ENCODE measurements around the gene RBKS.
"Not testable (repeated sequence)": the region's sequence is repeated elsewhere in the genome, so short reads cannot be mapped to it uniquely, and the experiment has no call there.

Gene RBKS

DNA sequence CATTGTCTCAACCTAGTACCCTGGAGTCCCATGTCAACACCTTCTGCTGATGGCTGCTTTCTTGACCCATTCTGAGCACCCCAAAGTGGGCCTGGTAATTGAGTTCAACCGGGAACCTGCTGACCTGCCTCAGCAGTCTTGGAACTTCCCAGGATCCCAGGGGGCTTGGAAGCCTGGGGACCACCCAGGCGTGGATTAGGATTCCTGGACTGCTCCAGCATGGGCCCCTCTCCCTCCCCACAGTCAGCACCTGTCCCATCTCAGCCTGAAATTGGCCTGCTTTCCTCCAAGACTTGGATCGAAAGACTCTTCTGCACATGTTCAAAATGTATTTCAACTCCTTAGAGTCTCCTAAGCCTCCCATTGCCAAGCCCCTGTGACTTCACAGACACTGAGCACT is 134.1 kb downstream of the RBKS start:
- DNase-seq: no peak

DNA sequence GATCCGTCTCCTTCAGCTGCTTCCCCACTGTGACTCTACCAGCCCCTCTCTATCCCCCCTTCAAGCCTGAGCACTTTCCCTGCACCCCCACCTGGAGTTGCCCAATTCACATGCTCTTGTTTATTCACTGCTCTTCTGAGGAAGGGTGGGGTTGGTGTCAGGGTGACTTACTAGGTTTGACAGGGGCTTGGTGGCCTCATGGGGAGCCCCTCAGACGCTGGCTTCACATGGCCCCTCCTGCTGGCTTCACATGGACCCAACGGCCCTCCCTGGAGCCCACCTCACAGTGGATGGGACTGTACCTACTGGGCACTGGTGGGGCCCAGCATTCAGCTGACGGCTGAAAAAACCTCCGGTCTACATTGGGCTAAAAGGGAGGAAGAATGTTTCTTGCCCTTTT is 135.4 kb downstream of the RBKS start:
- no peak for DNase-seq

DNA sequence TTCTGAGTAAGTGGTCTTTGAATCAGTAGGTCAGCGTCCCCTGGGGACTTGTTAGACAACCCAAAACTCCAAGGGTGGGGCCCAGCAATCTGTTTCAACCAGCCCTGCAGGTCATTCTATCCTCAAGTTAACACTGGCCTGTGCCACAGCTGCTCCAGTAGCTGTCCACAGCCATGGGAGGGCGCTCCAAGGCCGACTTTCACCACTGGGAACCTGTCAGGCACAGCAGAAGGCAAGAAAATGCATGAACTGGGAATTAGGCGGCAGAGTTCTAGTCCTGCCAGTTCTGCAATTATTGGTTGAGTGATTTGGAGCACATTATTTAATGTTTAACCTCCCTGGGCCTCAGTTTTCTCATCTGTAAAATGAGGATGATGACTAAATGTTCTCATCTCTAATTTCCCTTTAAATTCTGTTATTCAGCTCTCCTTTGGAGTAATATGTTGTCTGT is 136.0 kb downstream of the RBKS start:
- DNase-seq: no peak

DNA sequence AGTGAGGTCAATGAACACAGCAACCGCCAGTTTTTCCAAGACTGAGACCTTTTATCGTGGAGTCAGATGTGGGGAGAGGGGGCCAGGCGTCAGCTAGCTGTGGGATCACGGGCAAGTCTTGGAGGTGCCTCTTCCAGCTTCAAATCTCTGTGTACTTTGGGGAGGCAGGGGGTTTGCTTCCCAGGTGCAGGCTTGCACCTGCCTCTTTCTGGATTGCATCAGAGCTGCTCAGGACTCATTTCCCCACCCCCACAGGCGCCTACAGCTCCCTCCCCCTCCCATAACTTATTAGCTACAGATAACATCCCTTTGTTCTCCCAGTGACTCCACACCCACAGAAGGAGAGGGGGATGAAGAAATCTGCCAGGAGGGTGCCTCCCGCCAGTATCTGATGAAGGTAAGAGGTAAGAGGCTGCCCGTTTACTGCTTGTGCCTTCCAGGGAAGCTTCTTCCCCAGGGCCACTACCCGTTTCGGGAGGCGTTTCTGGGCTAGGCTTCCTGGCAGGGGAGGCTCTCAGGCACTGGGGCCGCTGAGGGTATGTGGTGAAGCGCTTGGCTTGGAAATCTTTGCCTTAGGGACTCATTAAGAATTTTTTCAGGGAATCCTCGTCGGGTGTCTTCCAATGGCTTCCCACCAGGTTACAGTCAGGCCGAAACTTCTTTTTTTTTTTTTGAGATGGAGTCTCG is 137.5 kb downstream of the RBKS start:
- no peak for DNase-seq

DNA sequence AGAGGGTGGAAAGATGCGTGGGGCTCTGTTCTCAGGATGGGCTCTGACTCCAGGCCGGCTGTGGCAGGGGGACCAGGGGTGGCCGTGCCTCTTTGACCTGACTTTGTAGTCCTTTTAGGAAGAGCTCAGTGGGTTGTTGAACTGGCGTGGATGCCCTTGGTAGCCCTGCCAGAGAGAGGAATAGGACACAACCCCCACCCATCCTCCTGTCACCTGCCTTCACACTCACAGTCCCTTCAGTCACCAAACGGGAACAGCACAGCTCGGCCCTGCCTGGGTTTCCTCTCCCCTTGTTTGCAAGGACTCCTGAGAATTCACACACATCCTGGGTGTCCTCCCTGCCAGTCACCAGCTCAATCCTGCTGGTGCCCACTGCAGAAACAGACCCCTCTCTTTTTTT is 138.8 kb downstream of the RBKS start:
- DNase-seq: no peak

DNA sequence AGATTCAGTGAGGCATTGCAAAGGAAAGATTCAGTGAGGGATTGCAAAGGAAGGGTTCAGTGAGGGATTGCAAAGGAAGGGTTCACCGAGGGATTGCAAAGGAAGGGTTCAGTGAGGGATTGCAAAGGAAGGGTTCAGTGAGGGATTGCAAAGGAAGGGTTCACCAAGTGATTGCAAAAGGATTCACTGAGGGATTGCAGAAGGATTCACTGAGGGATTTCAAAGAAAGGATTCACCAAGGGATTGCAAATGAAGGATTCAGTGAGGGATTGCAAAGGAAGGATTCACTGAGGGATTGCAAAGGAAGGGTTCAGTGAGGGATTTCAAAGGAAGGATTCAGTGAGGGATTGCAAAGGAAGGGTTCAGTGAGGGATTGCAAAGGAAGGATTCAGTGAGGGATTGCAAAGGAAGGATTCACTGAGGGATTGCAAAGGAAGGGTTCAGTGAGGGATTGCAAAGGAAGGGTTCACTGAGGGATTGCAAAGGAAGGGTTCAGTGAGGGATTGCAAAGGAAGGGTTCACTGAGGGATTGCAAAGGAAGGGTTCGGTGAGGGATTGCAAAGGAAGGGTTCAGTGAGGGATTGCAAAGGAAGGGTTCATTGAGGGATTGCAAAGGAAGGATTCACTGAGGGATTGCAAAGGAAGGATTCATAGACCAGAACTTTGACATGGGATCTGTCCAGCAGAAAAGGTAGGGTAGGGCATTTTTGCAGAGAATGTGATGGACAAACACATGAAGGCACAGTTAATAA is 141.2 kb downstream of the RBKS start:
- not testable (repeated sequence) for DNase-seq

DNA sequence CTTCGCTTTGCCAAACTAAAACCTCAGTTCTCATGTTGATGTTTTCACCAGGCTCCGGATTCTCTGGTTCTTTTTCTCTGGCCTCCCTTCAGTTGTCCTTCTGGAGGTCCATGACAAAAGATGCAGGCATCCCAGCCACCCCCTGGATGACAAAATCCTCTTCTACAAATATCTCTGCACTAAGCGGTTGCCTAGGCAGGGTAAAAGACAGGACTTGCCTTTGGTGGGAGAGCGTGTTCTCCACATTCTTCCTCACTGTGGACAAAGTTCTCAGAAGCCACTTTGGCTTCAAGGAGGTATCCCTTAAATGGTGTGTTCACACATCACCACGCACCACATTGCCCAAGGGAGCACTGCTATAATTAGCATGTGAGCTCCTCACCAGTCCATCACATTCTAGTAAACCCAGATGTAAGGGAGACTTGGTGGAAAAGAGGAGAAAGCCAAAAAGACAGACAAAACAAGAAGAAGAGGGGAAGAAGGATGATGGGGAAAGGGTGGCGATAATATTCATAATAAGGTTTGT is 142.3 kb downstream of the RBKS start:
- no peak for DNase-seq

DNA sequence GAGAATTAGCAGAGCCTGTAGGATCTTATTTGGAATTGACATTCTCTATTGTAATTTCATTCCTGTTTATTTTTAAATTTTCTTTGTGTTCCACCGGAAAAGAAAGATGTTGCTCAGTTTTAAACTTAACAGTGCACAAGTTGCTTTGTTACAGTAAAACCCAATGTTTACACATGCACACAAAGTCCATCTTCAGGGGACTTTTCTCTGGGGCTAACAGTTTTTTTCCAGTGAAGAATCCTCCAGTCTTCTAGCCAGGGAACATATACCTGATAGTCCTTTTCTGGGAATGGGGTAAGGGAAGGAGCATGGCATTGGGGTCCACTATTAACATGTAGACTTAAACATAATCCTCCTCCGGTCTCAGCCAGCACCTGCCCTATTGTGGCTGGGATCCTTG is 143.9 kb downstream of the RBKS start:
- DNase-seq: no peak

DNA sequence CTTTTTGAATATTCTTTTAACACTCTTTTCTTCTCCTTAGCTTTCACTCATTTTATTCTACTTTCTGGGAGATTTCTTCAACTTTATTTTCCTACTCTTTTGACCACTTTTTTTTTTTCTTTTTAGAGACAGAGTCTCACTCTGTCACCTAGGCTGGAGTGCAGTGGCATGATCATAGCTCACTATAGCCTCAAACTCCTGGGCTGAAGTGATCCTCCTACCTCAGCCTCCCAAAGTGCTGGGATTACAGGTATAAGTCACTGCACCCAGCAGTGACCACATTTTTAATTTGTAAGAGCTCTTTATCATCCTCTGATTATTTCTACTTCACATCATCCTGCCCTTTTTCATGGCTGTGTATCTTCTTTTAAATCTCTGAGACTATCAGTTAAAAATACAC is 144.7 kb downstream of the RBKS start:
- not testable (repeated sequence) for DNase-seq

DNA sequence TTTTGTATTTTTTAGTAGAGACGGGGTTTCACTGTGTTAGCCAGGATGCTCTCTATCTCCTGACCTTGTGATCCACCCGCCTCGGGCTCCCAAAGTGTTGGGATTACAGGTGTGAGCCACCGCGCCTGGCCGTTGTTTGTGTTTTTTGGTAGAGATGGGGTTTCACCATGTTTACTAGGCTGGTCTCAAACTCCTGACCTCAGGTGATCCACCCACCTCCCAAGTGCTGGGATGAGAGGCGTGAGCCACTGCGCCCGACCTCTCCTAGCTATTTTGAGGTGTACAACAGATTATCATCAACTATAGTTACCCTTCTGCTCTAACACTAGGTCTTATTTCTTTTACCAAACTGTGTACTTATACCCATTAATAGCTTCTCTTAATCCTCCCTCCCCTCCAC is 147.6 kb downstream of the RBKS start:
- DNase-seq: no peak

DNA sequence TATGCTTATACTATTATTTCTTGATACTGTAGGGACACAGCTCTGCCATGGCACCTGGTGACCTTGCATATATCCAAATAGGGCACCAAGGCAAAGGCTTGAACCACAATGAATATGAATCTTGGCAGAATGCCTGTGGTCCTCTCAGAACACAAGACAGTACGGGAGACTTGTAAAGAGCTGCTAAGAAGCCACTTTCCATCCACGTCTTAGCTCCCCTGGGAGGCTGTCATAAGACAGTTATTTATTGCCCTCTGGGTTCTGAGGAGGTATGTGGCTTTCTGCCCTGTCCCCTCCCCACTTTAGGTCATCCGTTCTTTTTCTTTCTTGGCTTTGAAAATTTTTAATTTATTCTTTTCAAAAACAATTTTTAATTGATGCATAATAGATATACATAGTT is 148.5 kb downstream of the RBKS start:
- DNase-seq: no peak

DNA sequence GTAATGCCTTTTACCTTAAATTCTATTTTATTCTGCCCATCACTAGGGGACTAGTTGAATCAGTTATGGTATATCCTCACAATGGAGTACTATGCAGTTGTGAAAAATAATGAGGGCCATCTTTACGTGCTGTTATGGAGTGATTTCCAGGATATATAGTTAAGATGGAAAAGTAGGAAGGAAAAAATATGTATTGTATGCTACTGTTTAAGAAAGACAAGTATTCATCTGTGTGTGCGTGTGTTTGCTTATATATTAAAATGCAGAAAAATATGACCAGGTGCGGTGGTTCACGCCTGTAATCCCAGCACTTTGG is 151.2 kb downstream of the RBKS start:
- DNase-seq: no peak

DNA sequence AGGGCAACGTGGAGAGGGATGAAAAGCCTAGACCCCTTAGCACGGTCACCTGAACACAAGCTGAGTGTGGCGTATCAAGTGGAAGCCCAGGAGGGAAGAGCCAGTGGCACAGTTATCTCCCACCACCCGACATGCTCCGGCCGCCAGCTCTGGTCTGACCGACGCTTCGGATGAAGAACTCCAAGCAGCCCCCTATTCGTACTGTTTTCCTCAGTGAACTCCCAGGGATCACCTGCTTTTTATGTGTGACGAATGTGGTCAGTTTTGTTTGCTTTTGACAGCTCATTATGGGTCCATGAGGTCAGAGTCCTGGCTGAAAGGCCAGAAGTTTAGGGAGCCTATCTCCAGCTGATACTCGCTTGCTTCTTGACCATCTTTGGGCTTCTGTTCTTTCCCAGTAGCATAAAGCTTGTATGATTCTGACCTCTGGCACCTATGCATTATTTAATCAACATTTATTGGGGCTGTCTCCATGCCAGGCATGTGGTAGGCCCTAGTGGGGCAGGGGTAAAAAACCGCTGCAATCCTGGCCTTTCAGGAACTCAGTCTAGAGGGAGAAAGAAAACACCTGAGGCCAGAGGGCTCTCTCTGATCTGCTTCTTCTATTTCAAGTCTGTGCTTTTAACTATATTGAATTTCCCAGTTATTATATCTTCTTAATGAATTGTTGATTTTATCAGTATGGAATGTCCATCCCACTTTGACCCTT is 151.7 kb downstream of the RBKS start:
- no peak for DNase-seq

DNA sequence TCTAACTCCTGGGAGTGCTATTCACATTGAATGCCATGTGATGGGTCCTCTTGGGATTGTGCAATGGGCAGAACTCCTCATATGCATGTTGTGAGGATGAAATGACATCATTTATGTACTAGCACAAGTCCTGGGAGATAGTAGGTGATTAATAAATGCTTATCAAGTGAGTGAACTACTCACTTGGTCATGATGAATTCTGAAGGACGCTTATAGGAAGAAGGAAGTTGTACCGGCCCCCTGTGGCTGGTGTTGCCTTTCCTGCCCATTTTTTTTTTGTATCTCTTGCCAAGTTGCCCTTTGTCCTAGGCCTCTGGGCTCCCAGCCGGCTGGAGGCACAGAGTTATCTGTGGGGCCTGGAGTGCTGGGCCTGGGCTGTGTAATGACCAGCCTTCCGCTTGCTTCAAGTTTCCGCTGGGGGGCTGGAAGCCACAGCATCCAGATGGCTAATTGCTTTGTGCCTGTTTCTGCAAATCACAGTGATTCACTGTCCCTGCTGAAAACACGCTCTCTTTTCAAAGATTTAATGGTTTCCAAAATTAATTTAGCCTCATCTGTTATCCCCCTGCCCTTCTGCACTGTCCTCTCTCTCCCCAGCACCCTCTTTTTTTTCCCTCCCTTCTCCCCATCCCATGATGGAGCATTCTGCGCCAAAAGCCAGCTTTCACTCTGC is 152.4 kb downstream of the RBKS start:
- DNase-seq: no peak

DNA sequence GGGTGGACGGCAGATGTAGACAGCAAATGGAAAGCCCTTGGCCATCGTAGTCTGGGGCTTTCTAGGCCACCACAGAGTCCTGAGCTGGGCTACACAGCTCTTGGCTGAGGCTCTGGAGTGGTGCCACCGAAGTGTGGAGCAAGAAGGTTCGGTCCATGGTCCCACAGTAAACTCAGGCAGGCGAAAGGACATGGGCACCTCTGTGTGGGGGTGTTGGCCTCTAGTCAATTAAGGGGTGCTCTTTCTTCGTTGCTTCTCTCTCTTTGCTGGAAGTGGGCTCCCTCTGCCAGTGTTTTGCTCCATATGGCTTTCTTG is 153.3 kb downstream of the RBKS start:
- DNase-seq: no peak

DNA sequence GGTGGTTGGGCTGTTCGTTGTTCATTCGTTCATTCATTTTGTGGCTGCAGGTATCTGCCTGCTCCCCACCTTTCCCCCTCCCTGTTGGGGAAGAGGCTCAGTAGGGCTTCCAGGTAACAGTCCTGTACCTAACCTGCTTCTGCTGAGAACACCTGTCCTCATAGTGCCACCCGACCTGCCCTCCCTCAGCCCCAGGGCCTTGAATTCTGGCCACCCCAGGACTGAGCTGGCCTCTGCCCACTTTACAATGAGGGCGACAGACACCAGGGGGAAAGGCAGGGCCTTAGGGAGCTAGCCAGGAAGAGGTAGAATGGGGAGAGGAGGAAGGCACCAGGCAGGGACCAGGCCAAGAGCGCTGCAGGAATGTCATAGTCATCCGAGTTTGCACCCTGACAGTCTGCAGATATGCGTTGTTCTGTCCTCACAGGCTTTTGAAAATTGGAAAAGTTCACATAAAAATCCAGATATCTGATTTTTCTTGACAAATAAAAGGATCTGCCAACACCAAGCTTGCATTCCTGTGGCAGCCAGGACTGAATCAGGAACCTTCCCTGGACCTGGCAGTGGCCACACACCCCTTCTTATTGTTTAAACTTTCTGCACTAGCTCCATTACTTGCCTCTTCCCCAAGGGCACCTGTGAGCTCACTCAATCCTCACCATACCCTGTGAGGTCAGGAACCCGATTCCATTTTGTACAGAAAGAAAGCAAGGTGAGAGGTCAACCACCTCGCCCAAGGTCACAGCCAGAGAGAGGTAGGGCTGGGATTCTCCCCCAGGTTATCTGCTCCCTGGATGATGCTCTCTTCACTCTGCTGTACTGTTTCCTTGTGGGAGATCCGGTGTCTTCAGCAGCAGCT is 153.9 kb downstream of the RBKS start:
- DNase-seq: no peak

DNA sequence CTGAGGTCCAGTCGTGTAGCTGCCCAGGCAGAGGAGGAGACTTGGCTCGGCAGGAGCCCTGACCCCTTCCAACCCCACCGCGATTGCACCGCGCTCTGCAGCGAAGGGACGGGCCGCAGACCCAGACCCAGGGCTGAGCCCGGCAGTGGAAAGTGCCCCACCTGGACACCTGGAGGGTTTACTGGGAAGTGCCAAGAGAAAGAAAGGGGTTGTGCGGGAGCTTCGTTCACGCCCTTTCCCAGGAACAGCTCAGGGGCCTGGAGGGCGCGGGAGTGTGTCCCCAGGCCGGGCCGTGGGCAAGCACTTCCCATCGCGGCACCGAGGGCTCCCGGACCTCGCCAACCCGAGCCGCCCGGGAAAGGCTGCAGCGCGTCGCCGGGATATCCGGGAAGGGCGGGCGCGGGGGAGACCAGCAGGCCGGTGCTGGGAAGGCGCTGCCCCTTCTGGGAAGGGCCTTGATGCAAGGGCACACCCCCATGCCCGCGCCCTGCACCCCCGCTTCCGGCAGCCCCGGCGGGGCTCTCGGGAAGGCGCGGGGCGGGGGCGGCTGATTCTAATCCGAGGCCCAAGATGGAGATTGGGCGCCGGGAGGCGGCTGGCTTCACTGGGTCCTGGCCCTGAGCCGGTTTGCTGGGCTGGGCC is 154.8 kb downstream of the RBKS start:
- DNase-seq: peak; percentile 20

DNA sequence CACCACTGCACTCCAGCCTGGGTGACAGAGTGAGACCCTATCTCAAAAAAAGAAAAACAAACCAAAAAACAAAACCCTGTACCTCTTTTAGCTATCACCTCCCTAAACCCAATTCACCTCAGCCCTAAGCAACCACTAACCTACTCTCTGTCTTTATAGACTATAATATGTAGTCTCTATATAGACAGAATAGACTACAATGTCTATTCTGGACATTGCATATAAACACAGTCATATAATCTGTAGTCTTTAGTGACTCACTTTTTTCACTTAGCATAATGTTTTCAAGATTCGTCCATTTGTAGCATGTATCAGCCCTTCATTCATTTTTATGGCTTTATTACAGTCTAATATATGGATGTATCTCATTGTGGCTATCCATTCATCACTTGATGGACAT is 155.9 kb downstream of the RBKS start:
- no peak for DNase-seq
